Muscle of back (tissue), 11 donors: Measurements from ENCODE around the gene KCNJ8. TPM values are rescaled to one million over a fixed set of nuclear protein-coding genes. Genes with fewer than 3 reads are reported as not detected.

Experiments used
- DNase-seq, 3 donors: peaks; one replicate each; pipeline versions ENCODE4 v3.0.0 to v3.0.0-alpha.2; 2013
- polyA plus RNA-seq, 10 donors: library from polyadenylated mRNA; unstranded; fragments of 120-200 nt; gene quantifications; one replicate each; pipeline ENCODE4 v1.2.1, GENCODE V29; 2013; ENCODE audit not compliant: insufficient read length in 10 of 10

KCNJ8 gene
- polyA plus RNA-seq, 10 donors = 26.0 to 44.8 (median 32.3) TPM

- DNase-seq = no peak
Measured at GRCh38 chr12:21718403-21718802, 56.1 kb downstream of the KCNJ8 start.

- DNase-seq = no peak
Measured at GRCh38 chr12:21717767-21718166, 56.7 kb downstream of the KCNJ8 start.

GRCh38 chr12:21715386-21715785 lies 59.1 kb downstream of the KCNJ8 start:
- DNase-seq = no peak

Other genes starting within 250 kb of the KCNJ8 start
- gene SPX, start 248.4 kb downstream of the KCNJ8 start, polyA plus RNA-seq = 10 to 100 TPM; 13.0 to 43.9 (median 26.4) TPM
- under 1 TPM in 4 of 10 donors, not detected in 6; 0.19 to 0.67 (median 0.46) TPM for gene GYS2, start 169.9 kb downstream of the KCNJ8 start, polyA plus RNA-seq
- gene LDHB, start 116.9 kb downstream of the KCNJ8 start, polyA plus RNA-seq = 100 to 1,000 TPM; 639 to 817 (median 756) TPM
- gene ABCC9, start 166.7 kb upstream of the KCNJ8 start, polyA plus RNA-seq = 10 to 100 TPM; 54.2 to 86.1 (median 72.2) TPM